HG03342 (cell line): ENCODE measurements around the gene CHKA.

Experiments used
- ATAC-seq: cut with Tn5 transposase; IDR thresholded peaks from one replicate; pipeline ENCODE4 v1.9.1; 2021; ENCODE audit warnings: mild to moderate bottlenecking, moderate library complexity; ENCODE audit not compliant: unreplicated experiment

The CHKA gene

GRCh38 chr11:68047437-68048290, 73.5 kb downstream of the CHKA start:
- no peak for ATAC-seq

- ATAC-seq, result no peak
Measured at GRCh38 chr11:68044898-68045351, 76.3 kb downstream of the CHKA start.

GRCh38 chr11:68044145-68044813, 76.9 kb downstream of the CHKA start:
- ATAC-seq, result no peak

- no peak for ATAC-seq
Measured at GRCh38 chr11:68043349-68044144, 77.6 kb downstream of the CHKA start.

GRCh38 chr11:68043029-68043348, 78.2 kb downstream of the CHKA start:
- no peak for ATAC-seq

- ATAC-seq, result no peak
Measured at GRCh38 chr11:68042219-68043028, 78.8 kb downstream of the CHKA start.

- no peak for ATAC-seq
Measured at GRCh38 chr11:68041617-68042218, 79.5 kb downstream of the CHKA start.

- ATAC-seq, result no peak
Measured at GRCh38 chr11:68040957-68041591, 80.1 kb downstream of the CHKA start.

GRCh38 chr11:68040101-68040956, 80.9 kb downstream of the CHKA start:
- peak; percentile 49 for ATAC-seq

GRCh38 chr11:68039526-68040086, 81.6 kb downstream of the CHKA start:
- no peak for ATAC-seq

GRCh38 chr11:68038718-68039525, 82.3 kb downstream of the CHKA start, which contains the start of gene TCIRG1:
TSS of gene TCIRG1 (plus strand) at chr11:68039025. CDS start at chr11:68041272, 2,247 bp downstream.
- ATAC-seq, result peak; percentile 45

- ATAC-seq, result no peak
Measured at GRCh38 chr11:68038226-68038717, 82.9 kb downstream of the CHKA start.

GRCh38 chr11:68037411-68038225, 83.6 kb downstream of the CHKA start:
- no peak for ATAC-seq

- ATAC-seq, result no peak
Measured at GRCh38 chr11:68036717-68037239, 84.4 kb downstream of the CHKA start.

- no peak for ATAC-seq
Measured at GRCh38 chr11:68036141-68036716, 85.0 kb downstream of the CHKA start.
